ENCODE results near the gene FLRT1.
A peak's percentile ranks its signal among the peaks of the same experiment; 100 is the strongest.

- peak in 1 of 2 donors; percentile 11 for TF ChIP-seq POLR2A (IDR thresholded peaks at IDR 0.05)
- no peak for TF ChIP-seq CTCF (IDR thresholded peaks at IDR 0.05)
These were observed 49.4 kb upstream of the FLRT1 start, which contains the start of gene OTUB1 for GRCh38 chr11:63986156-63986931.

Measured in lower leg skin (tissue), 3 donors.